Stimulated activated CD8-positive, alpha-beta memory T cell treated with anti-CD3 and anti-CD28 coated beads, Interleukin-7, amount 100 ng/mL, for 4 hours (primary cell): Measurements from ENCODE around the gene KIF21B.

Source experiments
- DNase-seq, 2 donors: peaks; one replicate each; pipeline ENCODE4 v3.0.0-alpha.2; 2020; ENCODE audit warnings: low read depth in 2 of 2

The KIF21B gene

GRCh38 chr1:200999667-201000066 is 23.8 kb downstream of the KIF21B start:
- no peak for DNase-seq

- no peak for DNase-seq
Measured at GRCh38 chr1:200998323-200998722, 25.2 kb downstream of the KIF21B start.

GRCh38 chr1:200992382-200993048 is 31.0 kb downstream of the KIF21B start:
- no peak for DNase-seq

DNA sequence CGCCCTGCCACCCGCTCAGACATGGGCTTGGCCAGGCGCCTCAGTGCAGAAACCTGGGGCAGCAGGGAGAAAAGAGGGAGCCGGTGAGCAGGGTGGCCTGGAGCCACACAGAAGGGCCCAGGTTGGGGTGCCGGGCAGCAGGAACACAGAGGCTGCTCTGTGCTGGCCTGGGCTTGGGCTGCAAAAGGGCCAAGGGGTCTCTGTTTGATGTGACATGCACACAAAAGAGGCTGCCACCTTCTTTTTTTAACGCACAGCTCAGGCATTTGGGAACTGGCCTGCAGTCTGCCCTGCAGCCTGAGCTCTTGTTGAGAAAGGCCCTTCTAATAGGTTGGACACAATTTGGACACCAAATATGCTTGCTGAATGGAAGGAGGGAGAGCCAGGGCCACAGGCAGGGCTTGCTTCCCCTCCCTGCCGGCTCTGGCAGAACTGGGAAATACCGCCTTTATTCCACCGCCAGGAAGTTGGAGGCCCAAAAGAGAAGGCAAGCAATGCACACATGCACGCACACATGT is 32.4 kb downstream of the KIF21B start:
- no peak for DNase-seq

DNA sequence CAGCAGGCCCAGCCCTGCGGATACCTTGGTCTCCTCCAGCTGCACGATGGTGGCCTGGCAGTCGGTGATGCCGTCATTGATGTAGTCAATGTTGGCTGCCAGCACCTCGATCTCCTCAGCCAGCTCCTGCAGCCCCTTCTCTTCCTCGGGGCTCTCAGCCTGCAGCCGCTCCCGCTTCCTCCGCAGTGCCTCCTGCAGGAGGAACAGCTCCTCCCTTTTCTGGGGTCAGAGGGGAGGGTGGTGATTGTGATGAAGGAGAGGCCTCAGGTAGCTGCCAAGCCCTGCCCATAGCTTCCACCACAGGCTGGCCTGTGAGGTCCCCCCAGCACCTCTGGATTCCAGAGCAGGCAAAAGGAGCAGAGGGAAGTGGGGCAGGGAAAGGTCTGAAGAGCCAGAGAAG is 33.4 kb downstream of the KIF21B start:
- DNase-seq, result no peak

DNA sequence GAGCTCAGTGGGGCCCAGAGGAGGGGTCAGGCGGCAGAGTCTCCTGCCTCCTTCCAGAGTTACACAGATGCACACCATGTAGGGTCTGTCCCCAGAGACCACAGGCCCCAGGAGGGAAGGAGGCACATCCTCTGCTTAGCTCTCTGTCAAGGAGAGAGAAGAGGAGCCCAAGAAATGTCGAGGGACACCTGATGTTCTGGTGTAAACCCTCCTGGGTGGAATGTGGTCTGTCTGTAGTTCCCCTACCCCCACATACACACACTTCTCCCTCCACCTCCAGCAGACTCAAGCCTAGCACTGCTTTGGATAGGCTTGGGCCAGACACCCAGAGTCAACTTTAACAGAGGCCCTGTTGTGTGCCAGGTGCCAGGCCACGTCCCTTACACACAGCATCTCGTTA is 34.2 kb downstream of the KIF21B start:
- DNase-seq, result no peak

DNA sequence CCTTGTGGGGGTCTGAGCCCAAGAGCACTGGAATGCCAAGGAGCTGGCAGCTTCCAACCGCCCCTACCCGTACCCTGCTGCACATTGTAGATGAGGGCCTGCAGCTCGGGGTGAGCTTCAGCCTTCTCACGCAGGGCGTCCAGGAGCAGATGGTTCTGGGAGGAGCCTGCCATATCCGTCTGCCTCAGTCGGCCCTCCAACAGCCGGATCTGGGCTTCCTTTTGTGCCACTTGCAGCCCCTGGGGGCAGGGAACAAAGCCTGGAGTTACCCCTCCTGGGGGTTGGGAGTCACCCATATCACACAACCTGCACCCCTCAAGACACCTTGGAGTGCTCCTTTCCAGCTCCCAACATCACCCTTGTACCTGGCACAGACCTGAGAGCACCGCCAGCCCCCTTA is 34.8 kb downstream of the KIF21B start:
- DNase-seq, result no peak

- no peak for DNase-seq
Measured at GRCh38 chr1:200985481-200985880, 38.0 kb downstream of the KIF21B start.

DNA sequence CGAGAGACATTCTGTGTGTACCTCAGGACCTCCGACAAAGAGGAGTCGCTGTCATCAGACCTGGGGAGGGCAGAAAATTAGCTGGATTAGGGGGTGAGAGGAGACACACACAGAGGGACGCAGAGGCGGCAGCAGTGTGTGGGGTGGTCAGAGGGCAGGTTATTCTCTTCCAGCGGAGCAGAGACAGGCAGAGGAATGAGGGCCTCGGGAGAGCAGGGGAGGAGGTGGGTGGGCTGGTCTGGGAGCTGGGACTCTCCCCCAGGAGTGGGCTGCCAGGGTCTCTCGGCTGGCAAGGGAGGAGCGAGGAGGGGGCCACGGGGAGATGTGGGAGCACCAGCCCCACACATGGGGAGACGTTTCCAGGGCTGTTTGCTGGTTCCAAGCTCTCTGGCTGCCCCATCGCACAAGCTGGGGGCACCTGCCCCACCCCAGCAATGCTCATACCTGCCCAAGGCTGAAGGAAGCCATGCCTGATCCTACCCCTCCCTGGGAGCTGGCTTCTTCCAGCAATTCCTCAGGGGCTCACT is 40.4 kb downstream of the KIF21B start:
- no peak for DNase-seq

- DNase-seq, result no peak
Measured at GRCh38 chr1:200982071-200982945, 41.2 kb downstream of the KIF21B start.

DNA sequence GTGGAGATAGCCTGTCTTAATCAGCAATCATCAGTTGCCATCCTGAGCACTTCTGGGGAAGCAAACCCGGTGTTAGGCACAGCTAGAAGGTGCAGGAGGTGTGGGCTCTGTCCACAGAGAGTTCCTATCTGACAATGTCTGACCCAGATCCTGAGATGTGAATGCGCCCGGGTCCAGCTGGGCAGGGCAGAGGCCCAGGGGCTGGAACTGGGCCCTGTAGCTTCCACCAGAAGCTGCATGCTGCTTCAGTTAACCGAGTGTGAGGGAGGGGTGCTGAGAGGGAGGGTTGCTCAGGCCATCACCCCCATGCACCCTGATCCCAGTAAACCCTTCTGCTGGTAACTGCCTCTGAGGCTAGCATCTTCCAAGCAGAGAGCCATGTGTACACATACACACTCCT is 42.2 kb downstream of the KIF21B start:
- DNase-seq, result no peak

GRCh38 chr1:200980873-200981272 is 42.6 kb downstream of the KIF21B start:
- no peak for DNase-seq

GRCh38 chr1:200980452-200980772 is 43.1 kb downstream of the KIF21B start:
- DNase-seq, result no peak

DNA sequence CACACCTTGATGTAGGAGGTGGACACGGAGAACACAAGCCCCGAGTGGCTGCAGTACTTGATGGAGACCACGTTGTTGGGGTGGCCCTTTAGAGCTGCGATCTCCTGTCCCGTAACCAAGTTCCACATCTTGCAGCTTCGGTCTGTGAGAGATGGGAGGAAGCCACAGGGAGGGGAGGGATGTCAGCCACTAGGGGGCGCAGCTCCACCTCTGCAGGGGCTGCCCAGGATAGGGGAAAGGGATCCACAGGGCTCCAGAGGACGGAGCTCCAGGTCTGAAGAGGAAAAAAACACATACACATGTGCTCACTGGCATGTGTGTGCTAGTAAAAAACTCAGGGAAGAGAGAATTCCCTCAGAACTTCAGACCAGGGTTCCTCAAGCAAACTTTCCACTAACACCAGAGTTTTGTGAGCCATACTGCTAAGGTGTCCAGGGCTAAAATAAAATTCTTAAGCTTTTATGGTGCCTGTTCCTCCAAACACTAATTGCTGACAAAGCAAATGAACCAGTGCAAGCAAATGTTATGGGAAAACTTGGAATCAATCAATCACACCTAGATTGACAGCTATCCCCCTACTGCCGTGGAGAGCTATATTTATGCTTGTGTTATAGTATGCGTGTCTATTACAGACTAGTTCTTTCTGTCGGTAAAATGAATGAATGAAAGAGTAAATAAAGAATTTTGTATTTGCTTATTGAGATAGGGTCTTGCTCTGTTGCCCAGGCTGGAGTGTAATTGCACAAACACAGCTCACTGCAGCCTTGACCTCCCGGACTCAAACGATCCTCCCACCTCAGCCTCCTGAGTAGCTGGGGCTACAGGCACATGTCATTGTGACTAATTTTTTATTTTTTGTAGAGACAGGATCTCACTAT is 43.7 kb downstream of the KIF21B start:
- peak; percentile 8 to 29 for DNase-seq

DNA sequence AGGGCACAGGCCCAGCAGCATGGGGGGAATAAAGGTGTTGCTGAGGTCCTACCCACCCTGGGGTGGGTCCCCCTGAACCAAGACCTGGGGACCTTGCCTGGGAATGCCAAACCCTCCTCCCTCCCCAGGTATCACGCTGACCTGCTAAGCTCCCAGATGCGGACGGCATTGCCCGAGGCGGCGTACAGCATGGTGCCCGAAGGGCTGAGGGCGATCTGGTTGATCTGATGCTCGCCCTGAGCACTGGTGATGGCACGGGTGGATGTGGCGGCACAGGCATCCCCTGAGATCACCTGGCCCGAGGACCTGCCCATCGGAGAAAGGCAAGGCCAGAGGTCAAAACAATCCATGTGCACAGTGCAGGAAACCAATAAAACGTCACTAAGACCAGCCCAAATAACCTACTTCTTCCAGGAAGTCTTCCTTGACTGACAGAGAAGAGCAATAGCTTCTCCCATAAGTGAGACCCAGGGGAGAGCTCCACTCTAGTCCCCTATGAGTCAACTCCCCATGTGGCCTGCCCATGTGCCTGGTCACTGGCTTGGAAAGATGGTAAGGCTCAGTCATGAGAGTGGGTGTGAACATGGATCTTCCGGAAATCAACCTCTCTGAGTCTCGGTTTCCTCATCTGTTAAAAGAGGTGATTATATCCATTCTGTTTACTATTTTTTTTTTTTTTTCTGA is 46.3 kb downstream of the KIF21B start:
- no peak for DNase-seq

- no peak for DNase-seq
Measured at GRCh38 chr1:200976634-200977033, 46.9 kb downstream of the KIF21B start.

- no peak for DNase-seq
Measured at GRCh38 chr1:200975458-200975857, 48.1 kb downstream of the KIF21B start.

DNA sequence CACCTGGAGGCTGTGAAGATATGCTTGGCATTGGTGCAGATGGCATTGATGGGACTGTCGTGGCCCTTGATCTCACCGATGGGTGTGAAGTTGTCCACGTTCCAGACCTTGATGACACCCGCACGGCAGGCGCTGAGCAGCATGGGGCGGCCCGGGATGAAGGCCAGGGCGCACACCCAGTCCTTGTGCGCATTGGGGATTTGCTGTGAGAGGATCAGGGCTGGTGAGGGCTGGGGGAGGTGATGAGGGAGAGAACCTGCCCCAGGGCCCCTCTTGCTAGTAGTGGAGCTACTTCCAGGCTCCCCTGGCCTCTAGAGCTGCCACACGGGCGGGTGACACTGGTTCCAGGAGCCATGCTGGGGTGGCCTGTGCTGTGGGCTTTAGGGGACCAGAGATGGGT is 48.8 kb downstream of the KIF21B start:
- no peak for DNase-seq

DNA sequence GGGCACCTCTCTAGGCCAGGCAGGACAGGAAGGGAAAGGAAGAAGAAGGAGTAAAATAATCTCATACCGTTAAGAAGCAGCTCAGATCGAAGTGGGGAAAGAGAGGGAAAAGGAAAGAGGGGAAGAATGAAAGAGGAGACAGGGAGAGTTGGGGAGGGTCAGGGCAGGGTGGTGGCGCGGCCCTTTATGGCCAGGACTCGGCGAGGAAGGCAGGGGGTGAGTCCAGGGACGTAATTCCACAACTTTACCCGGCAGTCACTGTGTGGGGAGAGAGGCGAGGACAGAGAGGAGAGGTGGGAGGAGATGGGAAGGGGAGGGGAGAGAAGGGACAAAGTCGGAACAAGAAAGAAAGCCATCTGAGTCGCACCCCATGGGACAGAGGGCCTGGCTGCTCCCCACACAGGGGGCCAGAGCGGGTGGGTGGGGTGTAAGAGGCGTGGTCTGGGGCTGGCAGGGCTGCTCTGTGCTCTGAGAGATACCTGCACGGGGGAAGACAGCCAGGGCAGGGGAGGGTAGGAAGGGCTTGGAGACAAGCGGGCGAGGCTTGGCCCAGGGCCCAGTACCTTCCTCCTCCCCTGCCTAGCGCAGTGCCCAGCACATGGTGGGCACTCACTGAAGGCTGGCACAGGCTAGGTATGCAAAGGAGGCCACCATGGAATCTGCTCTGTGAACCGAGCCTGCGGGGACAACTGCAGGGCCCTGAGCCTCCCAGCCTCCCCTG is 49.4 kb downstream of the KIF21B start:
- DNase-seq, result no peak

GRCh38 chr1:200972985-200973742 is 50.4 kb downstream of the KIF21B start:
- DNase-seq, result no peak
